GM12892 (cell line): ENCODE measurements around the gene DUSP3.

ENCODE experiments used
- DNase-seq: peaks from one replicate; pipeline ENCODE4 v3.0.0; 2011; ENCODE audit not compliant: insufficient read length
- FAIRE-seq: peaks from 2 replicates; lab custom pipeline; 2011; peaks lifted over from hg19 to GRCh38; lab: Jason Lieb, UNC
- POLR2A ChIP-seq: IDR thresholded peaks from 2 replicates; pipeline ENCODE4 v1.6.1; 2011; ENCODE audit warnings: low read depth, low read length, control low read depth
- POLR2AphosphoS5 ChIP-seq: IDR thresholded peaks from 2 replicates; pipeline ENCODE4 v1.6.1; 2011; ENCODE audit warnings: low read depth, low read length, control low read depth
- TAF1 ChIP-seq: IDR thresholded peaks from 2 replicates; pipeline ENCODE4 v1.6.1; 2011; ENCODE audit warnings: low read depth, mild to moderate bottlenecking, control low read depth, low read length, borderline replicate concordance

DUSP3 gene

DNA sequence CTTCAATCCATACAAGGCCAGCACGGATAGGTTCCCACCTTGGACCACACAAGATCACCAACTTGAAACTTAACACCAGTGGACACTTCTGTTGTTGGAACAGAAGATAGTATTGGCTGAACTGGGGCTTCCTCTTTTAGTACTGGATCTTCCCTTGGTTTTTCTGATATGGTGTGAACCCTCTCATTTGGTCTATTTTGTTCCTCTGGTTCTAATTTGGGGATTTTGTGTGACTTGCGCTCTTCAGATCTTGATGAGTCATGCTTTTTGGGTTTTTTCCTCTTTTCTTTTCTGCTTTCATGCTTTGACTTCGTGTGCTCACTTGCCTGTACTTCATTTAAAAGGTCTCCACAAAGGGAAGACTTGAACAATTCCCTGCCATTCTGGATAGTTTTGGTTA is 59.2 kb downstream of the DUSP3 start:
- peak; percentile 46 for FAIRE-seq
- DNase-seq: no peak
- TF ChIP-seq POLR2AphosphoS5: no peak
- no peak for TF ChIP-seq POLR2A
- no peak for TF ChIP-seq TAF1

DNA sequence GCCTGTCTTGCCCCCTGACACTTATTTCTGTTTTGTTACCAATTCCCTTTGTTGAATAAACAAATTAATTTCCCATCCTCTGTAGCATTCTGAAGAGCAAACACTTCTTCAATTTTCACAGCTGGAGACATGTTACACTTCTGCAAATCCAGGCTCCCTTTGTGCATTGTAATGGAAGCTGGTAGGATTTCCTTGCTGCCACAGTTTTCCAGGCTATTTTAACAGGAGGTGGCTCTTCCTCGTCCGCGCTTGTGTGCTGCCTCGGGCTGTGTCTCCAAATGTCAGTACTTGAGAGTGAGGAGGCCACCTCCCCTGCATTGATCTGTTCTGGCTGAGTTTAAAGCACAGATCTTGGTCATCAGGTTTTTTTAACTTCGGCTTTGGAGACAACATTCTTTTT is 60.2 kb downstream of the DUSP3 start:
- no peak for DNase-seq
- TF ChIP-seq TAF1: no peak
- no peak for TF ChIP-seq POLR2AphosphoS5
- no peak for TF ChIP-seq POLR2A
- no peak for FAIRE-seq

DNA sequence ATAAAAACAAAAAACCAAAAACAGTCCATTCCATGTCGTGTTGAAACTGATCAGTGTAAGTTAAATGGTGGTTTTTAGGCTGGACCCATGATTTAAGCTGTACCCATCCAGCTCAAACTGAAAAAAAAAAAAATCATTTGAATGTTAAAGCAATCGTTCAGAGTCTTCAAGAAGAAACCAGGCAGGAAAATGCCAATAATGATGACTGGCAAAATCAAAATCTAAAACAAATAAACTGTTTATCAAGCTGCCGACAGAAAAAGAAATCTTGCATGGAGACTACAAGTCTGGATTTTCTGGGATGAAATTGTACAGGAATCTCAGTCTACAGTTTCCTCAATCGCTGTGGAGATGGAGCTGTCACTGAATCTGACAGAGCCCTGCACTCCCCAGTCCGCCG is 60.9 kb downstream of the DUSP3 start:
- FAIRE-seq (no peak), DNase-seq (no peak)
- TF ChIP-seq POLR2A (no peak), POLR2AphosphoS5 (no peak), TAF1 (no peak)
